HL-60/S4 treated with retinoic acid at 250 ng/mL for 4 days and 3 days (cell line): ENCODE results near the gene A3GALT2.

Experiments
- in situ Hi-C: fragments of 300-500 bp; cut with MboI; formaldehyde crosslinking; loops from 2 replicates; pipeline ENCODE4 v1.7.0; 2022; ENCODE audit warnings: low sequenced_read_pairs

A3GALT2 gene

GRCh38 chr1:33274446-33274845, 46.5 kb downstream of the A3GALT2 start:
- in situ Hi-C loops = no loop called here

DNA sequence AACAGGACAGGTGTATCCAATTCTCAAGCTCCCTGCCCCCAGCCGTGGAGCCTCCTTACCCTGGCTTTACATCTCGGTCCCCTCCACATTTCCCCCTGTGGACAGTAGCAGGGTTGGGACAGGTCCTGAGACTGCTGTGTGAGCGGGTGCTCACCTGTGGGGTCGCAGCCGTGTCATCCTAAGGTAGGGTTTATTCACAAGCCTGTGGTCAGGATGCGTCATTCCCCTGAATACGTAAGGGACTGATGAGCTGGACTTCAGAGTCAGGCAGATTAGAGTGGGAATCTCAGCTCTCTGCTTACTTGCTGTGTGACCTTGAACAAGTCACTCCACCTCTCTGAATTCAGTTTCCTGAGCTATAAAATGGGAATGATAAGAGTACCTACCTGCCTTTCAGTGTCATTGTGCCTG, 46.9 kb downstream of the A3GALT2 start:
- in situ Hi-C loops = no loop called here

- in situ Hi-C loops = no loop called here
These were observed 47.5 kb downstream of the A3GALT2 start for GRCh38 chr1:33273406-33273805.

GRCh38 chr1:33272930-33273329, 48.0 kb downstream of the A3GALT2 start:
- in situ Hi-C loops = no loop called here

GRCh38 chr1:33272509-33272908, 48.4 kb downstream of the A3GALT2 start:
- in situ Hi-C loops = no loop called here

DNA sequence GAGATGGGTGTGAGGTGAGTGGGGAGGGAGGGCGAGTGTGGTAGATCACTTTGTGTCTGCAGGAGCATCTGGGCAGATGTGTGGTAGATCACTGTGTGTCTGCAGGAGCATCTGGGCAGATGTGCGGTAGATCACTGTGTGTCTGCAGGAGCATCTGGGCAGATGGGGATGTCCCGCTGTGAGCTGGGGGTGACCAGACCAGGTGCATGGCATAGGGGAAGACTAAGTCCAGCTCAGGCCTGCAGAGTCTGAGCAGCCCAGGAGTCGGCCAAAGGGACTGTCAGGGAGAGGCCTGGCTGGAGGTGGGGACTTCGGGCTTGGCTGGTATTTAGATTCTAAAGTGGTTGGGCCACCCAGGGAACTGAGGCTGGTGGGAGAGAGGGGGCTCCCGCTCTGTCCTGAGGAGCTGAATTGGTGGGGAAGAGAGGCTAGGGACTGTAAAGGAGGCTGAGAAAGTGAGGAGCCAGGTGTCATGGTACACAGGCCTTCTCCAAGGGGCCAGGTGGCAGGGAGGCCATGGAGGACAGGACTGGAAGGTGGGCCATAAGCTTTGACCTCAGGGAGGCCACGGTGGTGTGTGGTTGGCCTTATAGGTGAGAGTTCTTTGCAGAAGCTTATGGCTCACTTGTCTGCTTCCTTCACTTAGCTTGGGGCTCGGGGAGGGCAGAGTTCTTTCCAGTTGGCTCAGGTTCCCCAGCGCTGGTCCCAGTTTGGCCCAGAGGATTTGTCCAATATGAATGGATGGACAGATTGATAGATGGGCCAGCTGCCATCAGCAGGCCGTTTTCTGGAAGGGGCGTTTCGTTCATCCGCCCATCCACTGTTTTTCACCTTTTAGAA, 49.0 kb downstream of the A3GALT2 start:
- in situ Hi-C loops = no loop called here

DNA sequence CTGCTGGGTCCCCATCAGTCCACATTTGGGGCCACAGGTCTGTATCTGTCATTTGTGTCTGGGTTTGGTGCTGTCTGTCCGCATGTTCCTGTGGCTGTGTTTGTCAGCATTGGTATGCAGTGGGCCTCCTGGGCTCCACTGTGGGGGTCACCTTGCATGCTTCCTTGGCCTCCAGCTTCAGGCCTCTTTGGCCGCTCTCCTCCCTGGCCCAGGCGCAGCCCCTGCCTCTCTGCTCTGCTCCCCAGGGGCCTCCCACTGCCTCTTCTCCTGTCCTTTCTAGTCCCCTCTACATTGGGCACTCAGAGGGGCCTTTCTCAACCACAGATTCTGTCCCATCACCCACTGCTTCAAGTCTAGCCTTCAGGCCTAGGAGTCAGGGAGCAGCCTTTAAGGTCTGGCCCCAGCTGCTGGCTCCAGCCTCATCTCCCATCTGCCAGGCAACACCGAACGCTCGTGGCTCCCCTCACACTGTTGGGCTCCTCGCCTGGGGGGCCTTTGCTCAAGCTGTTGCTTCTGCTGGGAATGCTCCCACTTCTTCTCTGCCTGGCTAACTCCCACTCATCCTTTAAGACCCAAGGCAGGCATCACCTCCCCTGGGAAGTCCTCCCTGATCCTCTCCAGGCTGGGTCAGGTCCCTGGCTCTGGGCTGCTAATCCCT, 50.0 kb downstream of the A3GALT2 start:
- in situ Hi-C loops = no loop called here

DNA sequence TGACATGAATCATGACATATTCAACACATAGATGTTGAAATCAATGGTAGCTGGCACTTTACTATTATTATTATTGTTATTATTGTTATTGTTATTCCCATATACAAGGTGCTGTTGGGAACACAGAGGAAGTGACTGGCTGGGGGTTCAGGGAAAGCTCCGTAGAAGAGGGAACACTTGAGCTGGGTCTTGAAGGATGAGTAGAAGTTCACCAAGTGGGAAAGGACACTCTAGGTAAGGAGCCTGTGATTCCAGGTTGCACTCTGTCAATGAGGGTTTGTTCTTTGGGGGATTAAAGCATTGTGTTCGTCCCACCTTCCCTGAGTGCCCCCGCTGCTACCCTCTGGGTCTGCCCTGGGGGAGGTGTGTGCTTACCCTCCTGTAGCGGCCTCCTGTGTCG, 50.5 kb downstream of the A3GALT2 start:
- in situ Hi-C loops = no loop called here

- in situ Hi-C loops = no loop called here
These were observed 51.3 kb downstream of the A3GALT2 start for GRCh38 chr1:33269621-33270020.

DNA sequence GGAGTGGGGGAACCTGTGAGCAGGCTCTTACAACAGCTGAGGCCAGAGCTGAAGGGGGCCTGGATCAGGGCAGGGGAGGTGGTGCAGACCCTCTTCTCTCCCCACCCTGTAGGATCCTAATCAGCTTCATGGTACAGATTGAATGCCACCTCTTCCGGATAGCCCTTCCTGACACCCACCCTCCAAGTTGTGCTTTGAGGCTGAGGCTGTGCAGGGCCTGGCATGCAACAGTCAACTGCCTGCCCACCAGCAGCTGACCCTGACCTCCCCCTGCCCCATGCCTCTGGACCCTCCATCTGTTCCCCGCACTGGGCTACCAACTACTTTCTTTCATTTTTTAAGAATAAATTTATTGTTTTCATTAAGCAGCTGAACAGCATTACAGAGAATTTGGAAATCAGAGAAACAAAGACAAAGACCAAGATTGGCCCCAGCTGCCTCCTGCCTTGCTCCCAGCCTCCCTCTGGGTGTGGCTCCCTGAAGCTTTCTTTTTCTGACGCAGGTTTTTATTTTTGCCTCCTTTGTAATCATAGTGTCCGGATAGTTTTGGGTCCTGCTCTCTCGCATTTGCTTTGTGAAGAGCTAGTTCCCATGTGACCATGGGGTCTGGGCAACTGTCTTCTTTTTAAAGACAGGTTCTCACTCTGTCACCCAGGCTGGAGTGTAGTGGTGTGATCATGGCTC, 51.8 kb downstream of the A3GALT2 start:
- in situ Hi-C loops = no loop called here

DNA sequence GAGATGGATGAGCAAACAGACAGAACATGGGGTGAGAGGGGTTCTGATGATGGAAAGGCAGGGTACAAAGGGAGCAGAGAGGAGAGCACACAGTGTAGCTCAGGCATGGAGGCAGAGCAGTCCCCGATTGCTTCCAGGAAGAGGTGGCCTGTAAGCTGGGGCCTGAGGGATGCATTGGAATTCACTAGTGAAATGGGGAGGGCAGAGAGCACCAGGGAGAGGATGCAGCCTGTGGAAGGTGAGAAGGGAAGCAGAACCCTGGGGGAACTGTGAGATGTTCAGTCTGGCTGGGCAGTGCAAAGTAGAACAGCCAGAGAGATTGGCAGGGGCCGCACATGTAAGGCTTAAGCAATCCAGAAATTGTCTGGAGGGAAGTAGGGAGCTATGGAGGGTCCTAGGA, 52.4 kb downstream of the A3GALT2 start:
- in situ Hi-C loops = no loop called here

DNA sequence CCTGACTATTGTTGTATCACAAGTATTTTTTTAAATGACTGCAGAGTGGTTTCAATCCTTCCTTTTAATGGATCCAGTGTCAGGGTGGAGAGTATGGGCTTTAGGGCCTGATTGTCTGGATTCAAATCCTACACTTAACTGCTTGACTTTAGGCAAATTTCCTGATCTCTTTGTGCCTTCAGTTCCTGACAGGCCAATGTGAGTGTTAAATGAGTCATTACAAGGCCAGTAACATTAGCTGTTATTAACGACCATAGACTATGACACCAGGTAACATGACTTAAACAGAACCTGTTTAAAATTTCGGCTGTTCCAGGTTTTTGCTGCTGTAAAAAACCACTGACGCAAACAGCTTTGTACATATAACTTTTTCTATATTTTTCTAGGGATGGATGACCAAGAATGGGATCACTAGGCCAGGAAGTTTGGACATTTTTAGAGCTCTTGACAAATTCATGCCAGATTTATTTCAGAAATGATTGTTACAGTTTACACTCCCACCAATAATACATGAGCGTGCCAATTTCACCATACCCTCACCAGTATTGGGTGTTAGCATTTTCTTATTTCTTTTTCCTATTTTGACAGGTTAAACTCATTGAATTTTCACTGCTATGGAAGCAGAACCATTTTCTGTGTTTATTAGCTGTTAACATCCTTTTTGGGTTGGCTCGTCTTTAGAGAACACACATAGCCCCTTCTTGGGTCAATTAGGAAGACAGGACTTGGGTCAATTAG, 53.3 kb downstream of the A3GALT2 start:
- in situ Hi-C loops = no loop called here

GRCh38 chr1:33266766-33267165, 54.1 kb downstream of the A3GALT2 start:
- in situ Hi-C loops = no loop called here

- in situ Hi-C loops = no loop called here
These were observed 54.9 kb downstream of the A3GALT2 start for GRCh38 chr1:33265780-33266605.

DNA sequence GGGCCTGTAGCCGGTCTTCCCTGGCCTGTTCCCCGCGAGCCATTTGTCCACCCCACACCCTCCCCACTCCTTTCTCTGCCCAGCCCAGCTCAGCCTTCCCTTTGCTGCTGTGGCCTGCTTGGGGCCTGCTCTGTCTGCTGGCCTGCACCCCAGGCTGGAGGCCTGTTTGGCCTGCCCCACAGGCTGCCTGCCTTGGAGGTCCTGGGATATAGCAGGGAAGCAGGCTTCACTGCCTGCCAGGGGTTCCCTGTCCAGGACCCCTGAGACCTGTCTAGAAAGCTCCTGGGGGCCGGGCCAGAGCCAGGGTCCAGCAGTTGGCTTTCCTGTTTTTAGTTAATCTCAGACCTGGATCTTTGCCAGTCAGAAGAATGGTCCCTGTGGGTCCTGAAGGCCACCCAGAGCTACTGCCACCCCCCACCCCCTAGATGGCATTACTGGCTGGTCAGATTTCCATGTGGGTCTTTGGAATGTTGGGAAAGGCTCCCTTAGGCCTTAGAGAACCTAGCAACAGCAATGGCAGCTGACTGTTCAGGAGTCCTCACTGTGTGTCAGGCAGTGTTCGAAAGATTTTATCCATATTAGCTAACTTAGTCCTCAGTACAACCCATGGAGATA, 56.9 kb downstream of the A3GALT2 start:
- in situ Hi-C loops = no loop called here

DNA sequence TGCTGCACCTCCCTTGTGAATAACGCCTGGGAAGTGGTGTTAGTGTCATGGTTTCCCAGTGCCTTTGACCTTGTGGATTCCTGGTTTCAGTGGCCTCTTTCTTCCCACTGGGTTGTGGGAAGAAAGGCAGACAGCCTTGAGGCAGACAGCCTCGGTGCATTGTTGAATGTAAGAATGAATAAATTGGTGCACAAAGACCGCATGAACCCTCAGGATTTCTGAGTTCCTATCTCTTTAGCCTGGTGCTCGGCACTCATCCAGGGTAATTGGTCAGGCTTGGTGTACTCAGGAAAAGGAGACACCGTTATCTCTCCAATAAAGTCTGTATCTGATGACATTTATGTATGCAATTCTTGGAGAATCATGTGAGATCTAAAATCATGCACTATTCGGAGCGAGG, 59.6 kb downstream of the A3GALT2 start:
- in situ Hi-C loops = no loop called here

GRCh38 chr1:33260439-33260838, 60.5 kb downstream of the A3GALT2 start:
- in situ Hi-C loops = no loop called here

DNA sequence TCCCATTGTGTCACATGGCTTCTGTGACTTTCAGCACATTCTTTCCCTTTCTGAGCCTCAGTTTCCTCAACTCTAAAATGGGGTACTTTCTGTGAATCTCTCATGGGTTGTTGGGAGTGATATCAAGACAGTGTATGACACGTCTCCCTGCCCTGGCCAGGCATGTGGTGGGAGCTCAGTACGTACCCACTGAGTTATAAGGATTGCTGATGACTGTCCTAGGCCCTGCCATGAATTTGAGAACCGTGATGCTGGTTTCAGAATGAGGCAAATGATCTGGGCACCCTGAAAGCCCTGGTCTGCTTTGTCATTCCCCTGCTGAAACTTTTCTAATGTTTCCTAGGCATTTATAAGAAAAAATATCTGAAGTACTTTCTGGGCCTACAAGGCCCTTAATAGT, 61.0 kb downstream of the A3GALT2 start:
- in situ Hi-C loops = no loop called here

GRCh38 chr1:33258788-33259274, 62.1 kb downstream of the A3GALT2 start:
- in situ Hi-C loops = no loop called here
